ENCODE results near the gene THRA. TPM values are rescaled to one million over a fixed set of nuclear protein-coding genes. Genes with fewer than 3 reads are reported as not detected.

THRA gene
- total and polyA plus RNA-seq, 2 of the 8 experiments (the other 6 are each of a cell fraction or from before 2014, with no cell fraction given): 6.4 to 10.2 TPM

DNA sequence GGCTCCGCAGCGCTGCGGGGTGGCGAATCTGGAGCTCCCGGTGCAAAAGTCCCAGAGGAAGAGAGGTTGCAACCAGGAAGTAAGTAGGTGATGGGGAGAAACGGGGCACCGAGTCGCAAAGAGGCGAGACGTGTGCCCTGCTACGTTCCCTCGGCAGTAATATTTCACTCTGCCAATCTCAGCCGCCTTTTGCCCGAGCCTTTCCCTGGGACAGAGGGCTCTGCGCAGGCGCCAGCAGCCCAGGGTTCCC, 37.6 kb downstream of the THRA start, which contains the start of gene NR1D1 (continued):
- TF ChIP-seq, protein P1, sequence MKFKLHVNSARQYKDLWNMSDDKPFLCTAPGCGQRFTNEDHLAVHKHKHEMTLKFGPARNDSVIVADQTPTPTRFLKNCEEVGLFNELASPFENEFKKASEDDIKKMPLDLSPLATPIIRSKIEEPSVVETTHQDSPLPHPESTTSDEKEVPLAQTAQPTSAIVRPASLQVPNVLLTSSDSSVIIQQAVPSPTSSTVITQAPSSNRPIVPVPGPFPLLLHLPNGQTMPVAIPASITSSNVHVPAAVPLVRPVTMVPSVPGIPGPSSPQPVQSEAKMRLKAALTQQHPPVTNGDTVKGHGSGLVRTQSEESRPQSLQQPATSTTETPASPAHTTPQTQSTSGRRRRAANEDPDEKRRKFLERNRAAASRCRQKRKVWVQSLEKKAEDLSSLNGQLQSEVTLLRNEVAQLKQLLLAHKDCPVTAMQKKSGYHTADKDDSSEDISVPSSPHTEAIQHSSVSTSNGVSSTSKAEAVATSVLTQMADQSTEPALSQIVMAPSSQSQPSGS (IDR thresholded peaks at IDR 0.05; ENCODE audit: low read length): 0 out of 2 replicates have a peak, but pooled peaks have one; percentile 18
- TF ChIP-seq ASH2L (IDR thresholded peaks at IDR 0.05; ENCODE audit: low read length) (peak; percentile 10), SIRT6 (IDR thresholded peaks at IDR 0.05; ENCODE audit: low read length) (no peak)

Measured in H1 (cell line).